HUES6 (cell line): ENCODE results near the gene MPND.

ENCODE experiments used
- H3K27ac ChIP-seq: 2 replicates; pipeline ENCODE4 v1.7.0; 2013; ENCODE audit warnings: low read depth, mild to moderate bottlenecking, low read length, inconsistent platforms
- H3K27me3 ChIP-seq: 2 replicates; pipeline ENCODE4 v1.6.1; 2013; ENCODE audit warnings: low read length; ENCODE audit not compliant: control insufficient read depth, insufficient read depth
- H3K36me3 ChIP-seq: 2 replicates; pipeline ENCODE4 v1.6.1; 2013; ENCODE audit warnings: low read length; ENCODE audit not compliant: control insufficient read depth, insufficient read depth
- H3K4me1 ChIP-seq: 2 replicates; pipeline ENCODE4 v1.6.1; 2013; ENCODE audit warnings: low read length; ENCODE audit not compliant: control insufficient read depth, insufficient read depth
- H3K4me3 ChIP-seq: 2 replicates; pipeline ENCODE4 v1.5.1; 2013; ENCODE audit warnings: low read depth, low read length
- H3K9ac ChIP-seq: one replicate; pipeline ENCODE4 v1.6.1; 2013; ENCODE audit warnings: mild to moderate bottlenecking, low read length
- H3K9me3 ChIP-seq: 2 replicates; pipeline ENCODE4 v1.6.1; 2013; ENCODE audit warnings: low read depth, low read length; ENCODE audit not compliant: control insufficient read depth, insufficient read depth

Gene MPND

DNA sequence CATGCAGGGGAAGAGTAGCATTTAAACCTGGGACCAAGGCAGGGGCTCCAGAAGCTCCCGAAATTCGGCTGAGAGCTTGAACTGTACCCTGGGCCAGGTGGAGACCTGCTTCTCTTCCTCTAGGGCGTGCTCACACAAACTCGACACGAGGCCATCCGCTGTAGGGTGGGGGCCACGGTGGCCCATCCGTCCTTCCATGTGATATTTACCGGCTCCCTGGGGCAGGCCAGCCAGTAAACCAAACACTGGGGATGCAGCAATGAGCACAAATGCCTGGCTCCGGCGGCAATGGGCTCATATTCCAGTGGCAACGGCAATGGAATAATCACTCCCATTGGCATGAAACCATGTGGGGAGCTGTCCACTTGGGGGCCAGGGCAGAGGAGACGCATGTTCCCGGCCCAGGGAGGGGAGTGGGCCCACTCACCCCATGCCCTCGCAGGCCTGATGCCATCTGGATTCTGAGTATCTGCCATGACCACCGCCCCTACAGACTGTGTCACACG lies 46.2 kb downstream of the MPND start:
- Histone ChIP-seq H3K27ac (no peak overlapping the region), H3K4me3 (no peak overlapping the region), H3K9me3 (no peaks in the 10 kb centered on the region), H3K9ac (no peak overlapping the region), H3K36me3 (peaks cover 6% of the 10 kb centered on the region), H3K27me3 (peaks cover 20% of the 10 kb centered on the region), H3K4me1 (peaks cover 37% of the 10 kb centered on the region)

DNA sequence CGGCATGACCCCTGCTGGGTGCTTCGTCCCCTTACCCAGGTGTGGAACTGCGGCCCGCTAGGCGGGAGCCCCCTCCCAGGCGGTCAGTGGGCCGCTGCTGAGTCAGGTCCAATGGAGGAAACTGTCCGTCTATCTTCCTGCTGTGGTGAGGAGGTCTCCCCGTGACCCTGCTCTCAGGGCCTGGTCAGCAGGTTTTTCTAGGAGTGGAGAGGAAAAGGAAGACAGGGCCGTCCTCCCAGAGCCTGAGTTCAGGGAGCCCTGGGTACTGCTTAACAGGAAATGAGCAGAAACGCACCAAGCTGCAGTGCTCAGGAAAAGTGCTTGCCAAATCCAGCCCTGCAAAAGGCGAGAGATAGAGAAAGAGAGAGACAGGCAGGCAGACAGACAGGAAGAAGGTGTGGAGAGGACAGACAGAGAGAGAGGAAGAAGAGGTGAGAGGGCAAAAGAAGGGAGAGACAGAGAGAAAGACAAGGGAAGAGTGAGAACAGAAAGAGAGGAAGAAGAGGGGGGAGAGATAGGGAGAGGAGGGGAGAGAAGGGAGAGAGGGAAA lies 46.7 kb downstream of the MPND start:
- H3K9ac ChIP-seq, result peak overlapping the region; percentile 50
- H3K27me3 ChIP-seq, result peaks cover 20% of the 10 kb centered on the region
- no peaks in the 10 kb centered on the region for H3K9me3 ChIP-seq
- peaks cover 38% of the 10 kb centered on the region for H3K4me1 ChIP-seq
- peaks cover 5% of the 10 kb centered on the region for H3K36me3 ChIP-seq
- H3K27ac ChIP-seq, result no peak overlapping the region
- peak overlapping the region; percentile 32 for H3K4me3 ChIP-seq

DNA sequence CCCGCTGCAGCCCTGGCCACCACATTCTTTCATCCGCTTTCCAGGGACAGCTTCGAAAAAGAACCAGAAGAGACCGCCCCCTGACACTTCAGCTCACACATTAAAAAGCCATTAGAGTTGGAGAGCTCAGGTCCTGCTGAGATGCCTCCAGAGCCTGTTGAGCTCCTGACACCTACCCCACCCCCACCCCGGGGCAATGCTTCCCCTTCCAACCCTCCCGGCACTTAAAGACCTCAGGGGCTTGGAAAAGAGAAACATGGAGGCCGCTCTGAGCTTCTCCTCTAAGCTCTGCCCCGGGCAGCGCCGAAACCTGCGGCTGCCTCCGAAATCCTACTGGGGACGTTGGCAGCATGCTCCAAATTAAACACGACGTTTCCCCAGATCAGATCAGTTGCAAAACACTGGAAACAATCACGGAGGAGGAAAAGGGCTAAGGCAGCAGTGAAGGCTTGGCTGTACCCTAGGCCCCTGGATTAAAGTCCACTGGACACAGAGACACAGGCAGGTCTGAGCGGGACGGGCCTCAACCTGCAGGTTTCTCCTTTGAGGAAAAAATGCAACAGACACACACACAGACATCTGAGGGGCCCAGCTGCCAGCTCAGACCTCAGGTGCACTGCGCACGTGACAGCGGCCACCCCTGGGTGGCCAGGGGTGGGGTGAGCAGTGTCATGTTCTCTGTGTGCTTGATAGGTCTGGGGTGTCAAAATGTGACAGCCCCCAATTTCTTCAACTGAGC lies 47.4 kb downstream of the MPND start:
- Histone ChIP-seq H3K4me3 (peak overlapping the region; percentile 43), H3K9ac (peak overlapping the region; percentile 62), H3K4me1 (peaks cover 38% of the 10 kb centered on the region), H3K9me3 (no peaks in the 10 kb centered on the region), H3K27ac (no peak overlapping the region), H3K27me3 (peaks cover 20% of the 10 kb centered on the region), H3K36me3 (peaks cover 9% of the 10 kb centered on the region)

DNA sequence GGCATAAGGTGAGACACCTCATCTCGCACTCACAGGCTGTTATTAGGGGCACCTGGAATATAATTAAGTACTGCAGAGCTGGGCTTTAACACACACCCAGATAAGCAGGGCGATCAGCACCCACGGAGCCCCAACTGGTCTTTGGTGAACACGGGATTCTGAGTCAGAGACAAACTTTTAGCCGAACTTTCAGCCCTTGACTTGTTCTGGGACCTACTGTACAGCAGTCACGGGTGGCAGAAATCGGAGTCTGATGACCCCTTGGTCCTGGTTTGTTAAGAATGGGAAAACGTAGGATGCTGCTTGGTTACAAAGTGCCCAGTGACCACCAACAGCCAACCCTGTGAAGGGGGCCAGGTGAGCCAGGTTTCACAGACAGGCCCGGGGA lies 47.9 kb downstream of the MPND start:
- H3K27ac ChIP-seq, result no peak overlapping the region
- H3K9ac ChIP-seq, result peak overlapping the region; percentile 62
- H3K36me3 ChIP-seq, result peaks cover 9% of the 10 kb centered on the region
- H3K9me3 ChIP-seq, result no peaks in the 10 kb centered on the region
- H3K4me1 ChIP-seq, result peaks cover 38% of the 10 kb centered on the region
- peaks cover 20% of the 10 kb centered on the region for H3K27me3 ChIP-seq
- H3K4me3 ChIP-seq, result 0 out of 2 replicates have a peak overlapping the region, but pooled peaks have one; percentile 43

DNA sequence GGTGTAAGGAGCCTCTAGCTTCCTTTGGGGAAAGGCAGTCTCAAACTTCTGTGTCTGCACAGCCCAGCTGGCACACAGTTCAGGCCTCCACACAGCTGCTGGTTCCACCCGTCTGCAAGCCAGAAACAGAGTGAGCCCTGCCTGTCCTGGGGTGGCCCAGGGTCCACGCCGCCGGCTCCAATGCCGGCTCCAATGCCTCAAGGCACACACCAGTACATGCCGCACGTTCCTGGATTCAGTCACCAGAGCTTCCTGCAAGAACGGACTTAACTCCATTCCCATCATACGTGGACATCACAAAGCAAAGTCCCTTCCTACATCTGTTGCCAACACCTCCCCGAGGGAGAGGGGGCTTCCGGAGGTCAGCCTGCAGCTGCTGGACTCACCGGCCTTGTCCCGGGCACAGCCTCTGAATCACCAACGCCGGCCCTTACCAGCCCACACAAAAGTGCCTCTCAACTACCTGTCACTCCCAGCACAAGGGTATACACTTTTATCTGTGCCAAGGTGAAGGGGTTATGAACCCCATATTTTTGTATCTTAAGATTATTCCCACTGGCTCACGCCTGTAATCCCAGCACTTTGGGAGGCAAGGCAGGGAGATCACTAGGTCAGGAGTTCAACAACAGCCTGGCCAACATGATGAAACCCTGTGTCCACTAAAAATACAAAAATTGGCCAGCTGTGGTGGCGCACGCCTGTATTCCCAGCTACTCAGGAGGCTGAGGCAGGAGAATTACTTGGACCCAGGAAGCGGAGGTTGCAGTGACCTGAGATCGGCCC lies 48.5 kb downstream of the MPND start:
- Histone ChIP-seq H3K36me3 (peaks cover 11% of the 10 kb centered on the region), H3K4me1 (peaks cover 38% of the 10 kb centered on the region), H3K4me3 (no peak overlapping the region), H3K27me3 (peaks cover 20% of the 10 kb centered on the region), H3K9ac (peak overlapping the region; percentile 28), H3K27ac (no peak overlapping the region), H3K9me3 (no peaks in the 10 kb centered on the region)

DNA sequence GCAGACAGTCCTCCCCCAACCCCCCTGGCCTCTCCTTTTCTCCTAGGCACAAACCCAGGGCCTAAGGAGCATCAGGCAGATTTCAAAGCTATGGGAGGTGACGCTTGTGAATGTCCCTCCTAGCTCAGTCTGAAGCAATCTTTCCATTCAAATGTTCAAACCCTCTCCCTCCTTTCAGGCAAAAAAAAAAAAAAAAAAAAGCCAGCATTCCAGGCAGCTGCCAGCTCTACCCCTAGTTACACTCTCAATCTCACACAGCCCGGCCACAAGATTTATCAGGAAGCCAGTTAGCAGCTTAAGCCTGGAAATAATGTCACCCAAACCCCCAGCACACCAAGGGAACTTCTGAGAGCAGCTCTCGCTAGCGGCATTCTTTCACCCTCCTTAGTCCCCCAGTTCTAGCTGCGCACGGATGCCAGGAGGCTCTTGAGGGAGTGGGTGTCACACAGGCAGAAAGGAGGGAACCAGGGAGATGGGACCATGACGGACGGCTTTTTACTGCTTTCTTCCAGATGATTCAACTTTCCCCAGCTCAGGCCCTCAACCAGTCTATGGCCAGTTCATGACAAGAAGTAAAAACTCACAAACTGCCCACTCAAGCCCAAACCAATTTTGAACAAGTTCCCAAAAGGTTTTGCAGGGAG lies 50.7 kb downstream of the MPND start:
- Histone ChIP-seq H3K4me1 (peaks cover 38% of the 10 kb centered on the region), H3K9me3 (no peaks in the 10 kb centered on the region), H3K36me3 (peaks cover 18% of the 10 kb centered on the region), H3K27ac (no peak overlapping the region), H3K4me3 (no peak overlapping the region), H3K27me3 (peaks cover 20% of the 10 kb centered on the region), H3K9ac (no peak overlapping the region)

DNA sequence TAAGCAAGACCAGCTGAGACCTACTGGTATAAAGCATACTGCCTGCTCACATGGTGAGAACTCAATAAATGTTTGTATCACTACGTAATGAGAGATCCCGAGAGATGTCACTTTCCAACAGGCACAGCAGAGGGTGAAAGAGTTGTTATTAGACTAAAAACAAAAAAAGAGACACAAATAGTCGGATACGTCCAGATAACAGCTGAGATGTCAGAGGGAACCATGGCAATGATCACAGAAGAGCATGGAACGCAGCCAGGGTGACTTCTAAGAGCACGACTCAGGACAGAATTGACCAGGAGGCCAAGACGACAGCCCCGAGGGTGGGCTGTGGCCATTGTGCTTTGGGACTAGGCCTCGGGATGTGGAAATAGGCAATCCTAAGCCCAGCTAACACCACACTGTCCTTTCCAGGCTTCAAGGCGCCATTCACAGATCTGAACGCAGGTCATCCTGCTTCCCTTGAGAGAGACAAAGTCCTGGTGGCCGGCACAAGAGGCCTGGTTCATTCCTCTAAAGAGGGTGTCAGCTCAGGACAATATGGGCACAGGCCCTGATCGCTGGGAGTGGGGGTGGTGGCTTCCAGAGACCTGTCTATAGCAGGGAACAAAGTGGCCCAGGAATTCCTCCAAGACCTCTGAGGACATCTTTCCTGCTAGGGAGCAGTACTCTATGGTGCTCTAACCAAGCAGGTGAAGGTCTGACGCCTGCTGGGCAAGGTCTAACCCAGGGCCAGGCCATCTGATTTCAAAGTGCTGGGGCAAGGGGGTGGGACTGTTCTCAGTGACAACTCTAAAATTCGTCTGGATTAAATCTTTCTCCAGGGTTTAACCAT lies 53.8 kb downstream of the MPND start:
- no peak overlapping the region for H3K4me3 ChIP-seq
- H3K27ac ChIP-seq, result no peak overlapping the region
- peaks cover 18% of the 10 kb centered on the region; the same call in 1 of the 2 replicates for H3K36me3 ChIP-seq
- H3K4me1 ChIP-seq, result peaks cover 14% of the 10 kb centered on the region
- peaks cover 8% of the 10 kb centered on the region; the same call in 1 of the 2 replicates for H3K27me3 ChIP-seq
- no peaks in the 10 kb centered on the region for H3K9me3 ChIP-seq
- H3K9ac ChIP-seq, result no peak overlapping the region

DNA sequence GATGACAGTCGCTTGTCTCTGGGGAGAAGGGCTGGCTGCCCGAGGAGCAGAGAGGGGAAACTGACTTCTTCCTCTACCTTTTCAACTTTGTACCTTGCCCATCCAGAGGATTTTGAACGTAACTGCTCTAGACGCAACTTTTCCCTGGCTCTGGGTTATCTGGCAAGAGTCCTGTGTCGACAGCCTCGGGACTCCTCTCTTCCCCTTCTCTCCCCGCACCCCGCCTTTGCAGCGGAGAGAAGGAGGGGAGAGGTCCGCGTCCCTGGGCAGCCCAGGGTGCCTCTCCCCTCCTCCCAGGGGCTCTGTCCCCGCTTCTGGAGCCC lies 56.4 kb downstream of the MPND start:
- H3K4me1 ChIP-seq, result peaks cover 13% of the 10 kb centered on the region
- peak overlapping the region; percentile 90 for H3K9ac ChIP-seq
- H3K36me3 ChIP-seq, result peaks cover 22% of the 10 kb centered on the region; the same call in 1 of the 2 replicates
- H3K4me3 ChIP-seq, result peak overlapping the region; percentile 80
- H3K27me3 ChIP-seq, result no peaks in the 10 kb centered on the region
- H3K27ac ChIP-seq, result peak overlapping the region; percentile 76
- no peaks in the 10 kb centered on the region for H3K9me3 ChIP-seq

DNA sequence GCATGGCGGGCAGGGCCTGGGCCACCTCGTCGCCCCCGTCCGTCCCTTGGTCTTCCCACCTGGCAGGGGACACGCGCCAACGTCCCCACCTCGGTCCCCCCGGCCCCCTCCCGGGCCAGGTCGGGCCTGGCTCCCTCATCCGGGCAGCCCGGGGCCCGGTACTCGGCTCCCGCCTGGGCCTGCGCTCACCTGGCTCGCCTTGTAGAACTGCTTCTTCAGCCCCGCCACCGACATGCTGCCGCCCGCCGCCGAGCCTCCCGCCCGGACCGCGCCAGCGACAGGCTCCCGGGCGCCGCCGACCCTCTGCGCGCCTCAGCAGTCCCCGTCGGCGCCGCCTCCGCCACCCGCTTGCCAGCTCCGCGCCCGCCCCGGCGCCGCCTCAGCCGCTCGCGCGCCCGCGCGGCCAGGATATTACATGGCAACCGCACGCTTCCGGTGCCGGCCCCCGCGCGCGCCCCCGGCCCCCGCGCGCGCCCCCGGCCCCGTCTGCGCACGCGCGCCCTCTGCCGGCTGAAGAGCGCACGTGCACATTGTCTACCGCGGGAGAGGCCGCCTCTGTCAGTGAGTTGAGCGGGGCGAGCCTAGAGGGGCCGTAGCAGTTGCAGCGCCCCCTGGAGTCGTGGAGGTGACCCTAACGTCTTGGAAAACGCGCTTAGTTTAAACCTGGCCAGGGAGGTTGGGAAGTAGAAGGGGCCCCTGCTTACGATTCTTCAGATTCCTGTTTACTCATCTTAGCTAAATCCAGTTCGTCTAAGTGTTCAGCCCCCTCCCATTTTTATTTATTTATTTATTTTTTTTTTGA lies 57.0 kb downstream of the MPND start, which contains the start of gene SH3GL1:
SH3GL1 (minus strand) TSS at position 413 of the 802 bp plus-strand sequence; CDS start at position 234, 179 bp downstream.
- Histone ChIP-seq H3K27ac (peak within 1 kb of the TSS; percentile 76), H3K9me3 (no peaks in the 10 kb centered on the region), H3K4me1 (peaks cover 16% of the 10 kb centered on the region), H3K9ac (peak within 1 kb of the TSS; percentile 90), H3K4me3 (peak within 1 kb of the TSS; percentile 80), H3K36me3 (peaks cover 21% of the 10 kb centered on the region), H3K27me3 (no peaks in the 10 kb centered on the region)
